OCI-LY7 (cell line): Measurements from ENCODE around the gene NLGN1. TPM values are rescaled to one million over a fixed set of nuclear protein-coding genes. Genes with fewer than 3 reads are reported as not detected.

Source experiments
- BruUV-seq: library from RNA; stranded (reverse); fragments of 400-500 nt; replicated peaks from 2 replicates; lab custom pipeline; 2021; lab: Mats Ljungman, UMichigan
- CTCF ChIA-PET: fragments of 300-600 bp; sonication (Branson Sonifier 250); formaldehyde crosslinking; loops from one replicate; lab custom pipeline; 2022; ENCODE audit warnings: antibody characterized with exemption; ENCODE audit not compliant: unreplicated experiment; lab: Charles Lee
- POLR2A ChIA-PET: fragments of 300-600 bp; sonication (Branson Sonifier 250); formaldehyde crosslinking; loops from one replicate; lab custom pipeline; 2022; ENCODE audit warnings: antibody characterized with exemption; lab: Charles Lee
- DNase-seq: peaks from one replicate; pipeline ENCODE4 v3.0.0-alpha.2; 2015; ENCODE audit warnings: low spot score
- H2AFZ ChIP-seq: fragments of 200-600 bp; sonication (generic), shearing (Covaris generic); 2 replicates; pipeline ENCODE4 v1.6.1; 2014; ENCODE audit warnings: mild to moderate bottlenecking, antibody characterized with exemption, low read length, moderate library complexity
- H3K27ac ChIP-seq: fragments of 200-600 bp; sonication (generic); 2 replicates; pipeline ENCODE4 v1.5.1; 2014; ENCODE audit warnings: mixed run types, low read depth, mild to moderate bottlenecking, moderate library complexity, low read length, inconsistent platforms; ENCODE audit not compliant: poor library complexity, severe bottlenecking
- H3K36me3 ChIP-seq: fragments of 200-600 bp; sonication (generic); 2 replicates; pipeline ENCODE4 v1.6.1; 2014; ENCODE audit warnings: mild to moderate bottlenecking, antibody characterized with exemption, low read length, moderate library complexity, mixed read lengths; ENCODE audit not compliant: insufficient read depth
- H3K4me1 ChIP-seq: fragments of 200-600 bp; sonication (generic); 2 replicates; pipeline ENCODE4 v1.5.1; 2014; ENCODE audit warnings: mild to moderate bottlenecking, low read length; ENCODE audit not compliant: insufficient read depth, poor library complexity, severe bottlenecking
- H3K4me2 ChIP-seq: fragments of 200-600 bp; sonication (generic); 2 replicates; pipeline ENCODE4 v1.6.1; 2014; ENCODE audit warnings: mild to moderate bottlenecking, low read length
- H3K4me3 ChIP-seq: fragments of 200-600 bp; sonication (generic); 2 replicates; pipeline ENCODE4 v1.5.1; 2014; ENCODE audit warnings: mild to moderate bottlenecking, low read depth, low read length; ENCODE audit not compliant: poor library complexity, severe bottlenecking
- H3K79me2 ChIP-seq: fragments of 200-600 bp; sonication (generic); 2 replicates; pipeline ENCODE4 v1.6.1; 2016; ENCODE audit warnings: low read depth, mild to moderate bottlenecking, low read length, moderate library complexity, mixed read lengths; ENCODE audit not compliant: insufficient read depth
- H3K9me2 ChIP-seq: fragments of 200-600 bp; sonication (generic); 2 replicates; pipeline ENCODE4 v1.6.1; 2016; ENCODE audit warnings: mild to moderate bottlenecking, low read length, mixed read lengths; ENCODE audit not compliant: insufficient read depth
- H3K9me3 ChIP-seq: fragments of 200-600 bp; sonication (generic); 2 replicates; pipeline ENCODE4 v1.6.1; 2014; ENCODE audit warnings: mild to moderate bottlenecking, mixed run types, low read length, mixed read lengths
- H4K20me1 ChIP-seq: fragments of 200-600 bp; sonication (generic); 2 replicates; pipeline ENCODE4 v1.6.1; 2014; ENCODE audit warnings: mild to moderate bottlenecking, antibody characterized with exemption, low read length, moderate library complexity, mixed read lengths; ENCODE audit not compliant: insufficient read depth
- CTCF ChIP-seq: fragments of 200-600 bp; sonication (generic); conservative IDR thresholded peaks from 2 replicates; pipeline ENCODE4 v1.5.1; 2014; ENCODE audit warnings: mild to moderate bottlenecking, antibody characterized with exemption, low read length, moderate library complexity, mixed read lengths
- EZH2phosphoT487 ChIP-seq: fragments of 200-600 bp; sonication (generic); IDR thresholded peaks from 2 replicates; pipeline ENCODE4 v1.6.1; 2018; ENCODE audit warnings: low read depth, borderline replicate concordance, mild to moderate bottlenecking, mixed run types, antibody characterized with exemption, low read length, moderate library complexity, mixed read lengths
- intact Hi-C: fragments of 100-400 bp; cut with micrococcal nuclease; formaldehyde crosslinking; loops from one replicate; pipeline ENCODE4 v1.10.0; 2022; ENCODE audit not compliant: unreplicated experiment
- total RNA-seq, 2 experiments: library from RNA; depleted of rRNA in 1 of 2; stranded (reverse); fragments of >200 nt in 1 of 2; shearing (Covaris generic) in 1 of 2; gene quantifications; 2 replicates each; pipeline ENCODE4 v1.2.3, GENCODE V29; 2014 to 2022

The NLGN1 gene
- total RNA-seq, 2 experiments from 2014 or later, result not detected

DNA sequence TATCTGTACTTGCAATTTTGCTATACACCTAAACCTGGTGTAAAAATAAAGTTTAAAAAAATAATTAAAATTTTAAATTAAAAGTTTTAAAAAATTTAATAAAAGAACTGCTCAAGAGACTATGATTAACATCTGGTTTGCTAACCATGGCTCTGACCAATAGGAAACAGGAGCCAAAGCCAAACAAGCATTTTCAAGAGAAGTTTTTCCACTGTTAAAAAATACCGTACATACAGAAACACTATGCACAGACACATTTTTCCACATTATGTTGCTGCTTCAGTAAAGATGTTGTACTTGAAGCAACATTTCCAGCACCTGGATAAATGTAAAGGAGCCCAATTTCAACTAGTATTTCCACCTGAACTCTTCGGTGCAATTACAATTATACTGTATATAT is 917.7 kb downstream of the NLGN1 start:
- Histone ChIP-seq H3K9me3 (no peaks in the 10 kb centered on the region), H3K9me2 (no peaks in the 10 kb centered on the region), H3K4me1 (no peaks in the 10 kb centered on the region), H2AFZ (no peak overlapping the region), H3K36me3 (no peaks in the 10 kb centered on the region), H3K4me3 (no peak overlapping the region), H3K27ac (no peak overlapping the region), H3K4me2 (no peak overlapping the region), H3K79me2 (no peaks in the 10 kb centered on the region), H4K20me1 (no peaks in the 10 kb centered on the region)
- intact Hi-C loops, result no loop called here
- TF ChIP-seq CTCF (no peak), EZH2phosphoT487 (no peak)
- POLR2A ChIA-PET, result no interaction called here
- CTCF ChIA-PET, result no interaction called here
- no peak for DNase-seq
- no TSS peak for BruUV-seq

DNA sequence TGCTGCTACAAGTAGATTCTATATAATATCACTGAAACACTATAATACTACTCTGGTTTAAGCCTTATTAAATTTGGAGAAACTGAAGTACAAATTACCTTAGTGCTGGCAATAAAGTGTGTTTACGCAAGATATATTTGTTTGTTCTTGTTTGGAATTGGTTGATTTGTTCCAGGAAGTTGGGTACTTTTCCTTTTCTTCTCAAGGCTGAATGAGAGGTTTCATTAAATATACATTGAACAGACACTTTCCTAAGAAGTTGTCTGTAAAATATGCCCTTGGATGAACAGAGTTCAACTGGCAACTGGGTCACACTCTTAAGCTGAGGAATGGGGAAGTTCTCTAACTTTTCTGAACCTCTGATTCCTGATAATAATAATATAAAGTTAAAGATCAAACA is 919.5 kb downstream of the NLGN1 start:
- Histone ChIP-seq H3K9me3 (peaks cover 9% of the 10 kb centered on the region; the same call in 1 of the 2 replicates), H3K4me3 (no peak overlapping the region), H3K9me2 (no peaks in the 10 kb centered on the region), H2AFZ (no peak overlapping the region), H3K4me1 (no peaks in the 10 kb centered on the region), H3K79me2 (no peaks in the 10 kb centered on the region), H3K4me2 (no peak overlapping the region), H4K20me1 (no peaks in the 10 kb centered on the region), H3K36me3 (no peaks in the 10 kb centered on the region), H3K27ac (no peak overlapping the region)
- CTCF ChIA-PET, result no interaction called here
- DNase-seq, result no peak
- no TSS peak for BruUV-seq
- POLR2A ChIA-PET, result no interaction called here
- intact Hi-C loops, result no loop called here
- TF ChIP-seq EZH2phosphoT487, result no peak
- no peak for TF ChIP-seq CTCF

DNA sequence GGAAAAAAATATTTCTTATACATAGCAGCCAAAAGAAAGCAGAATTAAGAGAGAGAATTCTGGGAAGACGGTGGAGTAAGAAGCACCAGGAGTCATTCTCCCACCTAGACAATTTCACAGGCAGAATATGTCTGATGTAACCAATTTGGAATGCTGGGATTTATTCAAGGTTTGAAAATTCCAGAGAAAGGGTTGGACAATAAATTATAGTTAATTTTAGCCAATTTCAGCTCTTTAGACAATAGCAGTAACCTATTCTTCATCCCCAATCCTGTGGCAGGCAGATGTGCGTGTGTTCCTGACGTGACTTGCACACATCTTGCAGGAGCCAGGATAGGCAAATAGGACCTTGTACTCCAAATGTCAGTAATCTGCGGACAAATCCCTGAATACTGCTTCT is 920.6 kb downstream of the NLGN1 start:
- H3K4me3 ChIP-seq, result no peak overlapping the region
- ChIA-PET CTCF (no interaction called here), POLR2A (no interaction called here)
- no peak overlapping the region for H3K4me2 ChIP-seq
- no peaks in the 10 kb centered on the region for H3K36me3 ChIP-seq
- no peak for TF ChIP-seq CTCF
- BruUV-seq, result no TSS peak
- intact Hi-C loops, result no loop called here
- H3K79me2 ChIP-seq, result no peaks in the 10 kb centered on the region
- H2AFZ ChIP-seq, result no peak overlapping the region
- H3K9me3 ChIP-seq, result peaks cover 9% of the 10 kb centered on the region; the same call in 1 of the 2 replicates
- no peaks in the 10 kb centered on the region for H4K20me1 ChIP-seq
- no peaks in the 10 kb centered on the region for H3K9me2 ChIP-seq
- DNase-seq, result no peak
- H3K4me1 ChIP-seq, result no peaks in the 10 kb centered on the region
- no peak overlapping the region for H3K27ac ChIP-seq
